WTC11 (cell line): ENCODE measurements around the gene SLC35F1.

ENCODE experiments used
- ATF6 ChIP-seq: sonication (generic); formaldehyde crosslinking; IDR thresholded peaks from 2 replicates; pipeline ENCODE4 v1.8.1; 2023; ENCODE audit warnings: mild to moderate bottlenecking, missing genetic modification reagents
- CTCF ChIP-seq: fragments of 200-600 bp; IDR thresholded peaks from 2 replicates; pipeline ENCODE4 v1.8.0; 2022; ENCODE audit warnings: antibody characterized with exemption
- HMGXB4 ChIP-seq: sonication (generic); formaldehyde crosslinking; IDR thresholded peaks from 2 replicates; pipeline ENCODE4 v1.8.1; 2023; ENCODE audit warnings: mild to moderate bottlenecking, moderate library complexity, missing genetic modification reagents
- JUN ChIP-seq: sonication (generic); formaldehyde crosslinking; IDR thresholded peaks from 2 replicates; pipeline ENCODE4 v1.8.0; 2023; ENCODE audit warnings: mild to moderate bottlenecking, missing genetic modification reagents
- MLX ChIP-seq: sonication (generic); formaldehyde crosslinking; IDR thresholded peaks from 2 replicates; pipeline ENCODE4 v1.8.1; 2023; ENCODE audit warnings: mild to moderate bottlenecking, missing genetic modification reagents, moderate library complexity
- NR2C2 ChIP-seq: sonication (generic); formaldehyde crosslinking; IDR thresholded peaks from 2 replicates; pipeline ENCODE4 v1.8.0; 2022; ENCODE audit warnings: mild to moderate bottlenecking, missing genetic modification reagents
- PREB ChIP-seq: sonication (generic); formaldehyde crosslinking; IDR thresholded peaks from 2 replicates; pipeline ENCODE4 v1.8.1; 2022; ENCODE audit warnings: mild to moderate bottlenecking, missing genetic modification reagents, moderate library complexity, borderline replicate concordance

GRCh38 chr6:117958536-117958935 is 51.5 kb downstream of the SLC35F1 start:
- TF ChIP-seq CTCF: no peak
- no peak for TF ChIP-seq MLX
- no peak for TF ChIP-seq NR2C2 (CRISPR knock-in tag)
- TF ChIP-seq JUN: no peak
- no peak for TF ChIP-seq PREB
- TF ChIP-seq HMGXB4 (CRISPR knock-in tag): no peak
- TF ChIP-seq ATF6 (CRISPR knock-in tag): no peak
